Caco-2 (cell line): ENCODE measurements around the gene LPIN1. TPM values are rescaled to one million over a fixed set of nuclear protein-coding genes. Genes with fewer than 3 reads are reported as not detected.

ENCODE experiments used
- BruUV-seq: library from RNA; stranded (reverse); fragments of 400-500 nt; replicated peaks from 2 replicates; lab custom pipeline; 2021; lab: Mats Ljungman, UMichigan
- CTCF ChIA-PET: fragments of 300-600 bp; sonication (Branson Sonifier 250); formaldehyde crosslinking; loops from one replicate; lab custom pipeline; 2022; ENCODE audit warnings: antibody characterized with exemption; lab: Charles Lee
- POLR2A ChIA-PET: fragments of 300-600 bp; sonication (Branson Sonifier 250); formaldehyde crosslinking; loops from one replicate; lab custom pipeline; 2022; ENCODE audit warnings: antibody characterized with exemption; lab: Charles Lee
- DNase-seq, 2 experiments: peaks; one replicate each; pipeline versions ENCODE4 v3.0.0 to v3.0.0-alpha.2; 2020 to 2022
- H3K27me3 ChIP-seq: replicated peaks from 2 replicates; pipeline ENCODE4 v1.6.0; 2011; ENCODE audit warnings: low read length; ENCODE audit not compliant: control insufficient read depth, insufficient read depth
- H3K36me3 ChIP-seq: 2 replicates; pipeline ENCODE4 v1.5.1; 2011; ENCODE audit warnings: low read length; ENCODE audit not compliant: control insufficient read depth, insufficient read depth
- H3K4me1 ChIP-seq: fragments of 250-450 bp; sonication (Bioruptor Pico); 2 replicates; pipeline ENCODE4 v1.5.1; 2020; ENCODE audit warnings: mild to moderate bottlenecking
- H3K4me3 ChIP-seq: 2 replicates; pipeline ENCODE4 v1.5.1; 2011; ENCODE audit warnings: low read depth, mild to moderate bottlenecking, control low read depth, low read length
- H3K9me3 ChIP-seq: fragments of 250-450 bp; sonication (Bioruptor Pico); 2 replicates; pipeline ENCODE4 v1.5.1; 2020; ENCODE audit warnings: mild to moderate bottlenecking, moderate library complexity
- H3K27ac Mint-ChIP-seq: one replicate; pipeline ENCODE4 v1.8.0; 2022; ENCODE audit warnings: mixed read lengths; ENCODE audit not compliant: unreplicated experiment
- H3K27me3 Mint-ChIP-seq: one replicate; pipeline ENCODE4 v1.8.0; 2022; ENCODE audit warnings: mixed read lengths; ENCODE audit not compliant: insufficient read depth, unreplicated experiment
- H3K36me3 Mint-ChIP-seq: one replicate; pipeline ENCODE4 v1.8.0; 2022; ENCODE audit warnings: mild to moderate bottlenecking, mixed read lengths; ENCODE audit not compliant: insufficient read depth, unreplicated experiment
- H3K4me1 Mint-ChIP-seq: one replicate; pipeline ENCODE4 v1.8.0; 2022; ENCODE audit warnings: low read depth, mixed read lengths; ENCODE audit not compliant: unreplicated experiment
- H3K4me3 Mint-ChIP-seq: one replicate; pipeline ENCODE4 v1.8.0; 2022; ENCODE audit warnings: mild to moderate bottlenecking, moderate library complexity, mixed read lengths; ENCODE audit not compliant: unreplicated experiment
- H3K9me3 Mint-ChIP-seq: one replicate; pipeline ENCODE4 v1.8.0; 2022; ENCODE audit warnings: mixed read lengths; ENCODE audit not compliant: unreplicated experiment
- intact Hi-C: fragments of 100-400 bp; cut with micrococcal nuclease; formaldehyde crosslinking; loops from one replicate; pipeline ENCODE4 v1.10.0; 2022; ENCODE audit not compliant: unreplicated experiment
- total RNA-seq: library from RNA; stranded (reverse); gene quantifications from 2 replicates; pipeline ENCODE4 v1.2.3, GENCODE V29; 2022
- TF ChIP-seq, protein P1 (sequence below), 2 experiments: fragments of 200-600 bp in 1 of 2; IDR thresholded peaks; 1 replicate in 1 of 2; 2 replicates in 1 of 2; pipeline versions ENCODE4 v1.5.1 to v1.8.0; 2011 to 2022; ENCODE audit warnings: antibody characterized with exemption in 1 of 2, control low read depth in 1 of 2, inconsistent platforms in 1 of 2, low read depth in 1 of 2, low read length in 1 of 2, mild to moderate bottlenecking in 1 of 2, moderate library complexity in 1 of 2; ENCODE audit not compliant: insufficient read depth in 1 of 2, severe bottlenecking in 1 of 2, unreplicated experiment in 1 of 2

The LPIN1 gene
- total RNA-seq, 1 experiment from 2014 or later, result 12.5 TPM

GRCh38 chr2:11722292-11723060 lies 24.0 kb upstream of the LPIN1 start:
- POLR2A ChIA-PET, result interaction anchor here (0.5 kb wide), 1 partner anchor 24 kb away, joined by 3 read pairs; the partner anchor contains the start of gene LPIN1
- CTCF ChIA-PET, result interaction anchor here (1.0 kb wide), 1 partner anchor 16 kb away, joined by 3 read pairs; no protein-coding TSS in a partner anchor
- no peaks in the 10 kb centered on the region for H3K36me3 Mint-ChIP-seq
- no TSS peak for BruUV-seq
- peaks cover 18% of the 10 kb centered on the region for H3K27me3 Mint-ChIP-seq
- Histone ChIP-seq H3K4me3 (no peak overlapping the region), H3K4me1 (peaks cover 4% of the 10 kb centered on the region; the same call in 1 of the 2 replicates), H3K9me3 (no peaks in the 10 kb centered on the region), H3K27me3 (no peaks in the 10 kb centered on the region; the same call in 1 of the 2 replicates), H3K36me3 (no peaks in the 10 kb centered on the region)
- H3K27ac Mint-ChIP-seq, result no peak overlapping the region
- H3K4me1 Mint-ChIP-seq, result no peaks in the 10 kb centered on the region
- intact Hi-C loops, result no loop called here
- H3K4me3 Mint-ChIP-seq, result no peak overlapping the region
- TF ChIP-seq, protein P1, sequence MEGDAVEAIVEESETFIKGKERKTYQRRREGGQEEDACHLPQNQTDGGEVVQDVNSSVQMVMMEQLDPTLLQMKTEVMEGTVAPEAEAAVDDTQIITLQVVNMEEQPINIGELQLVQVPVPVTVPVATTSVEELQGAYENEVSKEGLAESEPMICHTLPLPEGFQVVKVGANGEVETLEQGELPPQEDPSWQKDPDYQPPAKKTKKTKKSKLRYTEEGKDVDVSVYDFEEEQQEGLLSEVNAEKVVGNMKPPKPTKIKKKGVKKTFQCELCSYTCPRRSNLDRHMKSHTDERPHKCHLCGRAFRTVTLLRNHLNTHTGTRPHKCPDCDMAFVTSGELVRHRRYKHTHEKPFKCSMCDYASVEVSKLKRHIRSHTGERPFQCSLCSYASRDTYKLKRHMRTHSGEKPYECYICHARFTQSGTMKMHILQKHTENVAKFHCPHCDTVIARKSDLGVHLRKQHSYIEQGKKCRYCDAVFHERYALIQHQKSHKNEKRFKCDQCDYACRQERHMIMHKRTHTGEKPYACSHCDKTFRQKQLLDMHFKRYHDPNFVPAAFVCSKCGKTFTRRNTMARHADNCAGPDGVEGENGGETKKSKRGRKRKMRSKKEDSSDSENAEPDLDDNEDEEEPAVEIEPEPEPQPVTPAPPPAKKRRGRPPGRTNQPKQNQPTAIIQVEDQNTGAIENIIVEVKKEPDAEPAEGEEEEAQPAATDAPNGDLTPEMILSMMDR (IDR thresholded peaks at IDR 0.05; ENCODE audit: insufficient read depth in 1 of 2, low read depth in 1 of 2, low read length in 1 of 2, severe bottlenecking in 1 of 2, unreplicated experiment in 1 of 2), result no peak
- DNase-seq, result no peak
- H3K9me3 Mint-ChIP-seq, result no peaks in the 10 kb centered on the region

- BruUV-seq, result no TSS peak
- Mint-ChIP-seq H3K9me3 (no peaks in the 10 kb centered on the region), H3K27me3 (peaks cover 19% of the 10 kb centered on the region), H3K36me3 (no peaks in the 10 kb centered on the region), H3K4me3 (no peak overlapping the region), H3K4me1 (no peaks in the 10 kb centered on the region), H3K27ac (no peak overlapping the region)
- ChIA-PET POLR2A (no interaction called here), CTCF (no interaction called here)
- H3K9me3 ChIP-seq, result no peaks in the 10 kb centered on the region
- no peak for DNase-seq
- H3K27me3 ChIP-seq, result no peaks in the 10 kb centered on the region; the same call in 1 of the 2 replicates
- H3K4me3 ChIP-seq, result no peak overlapping the region
- H3K36me3 ChIP-seq, result no peaks in the 10 kb centered on the region
- intact Hi-C loops, result no loop called here
- TF ChIP-seq, protein P1 (IDR thresholded peaks at IDR 0.05; ENCODE audit: insufficient read depth in 1 of 2, low read depth in 1 of 2, low read length in 1 of 2, severe bottlenecking in 1 of 2, unreplicated experiment in 1 of 2), result no peak
- peaks cover 4% of the 10 kb centered on the region; the same call in 1 of the 2 replicates for H3K4me1 ChIP-seq
These were observed 23.4 kb upstream of the LPIN1 start for GRCh38 chr2:11723061-11723371.

DNA sequence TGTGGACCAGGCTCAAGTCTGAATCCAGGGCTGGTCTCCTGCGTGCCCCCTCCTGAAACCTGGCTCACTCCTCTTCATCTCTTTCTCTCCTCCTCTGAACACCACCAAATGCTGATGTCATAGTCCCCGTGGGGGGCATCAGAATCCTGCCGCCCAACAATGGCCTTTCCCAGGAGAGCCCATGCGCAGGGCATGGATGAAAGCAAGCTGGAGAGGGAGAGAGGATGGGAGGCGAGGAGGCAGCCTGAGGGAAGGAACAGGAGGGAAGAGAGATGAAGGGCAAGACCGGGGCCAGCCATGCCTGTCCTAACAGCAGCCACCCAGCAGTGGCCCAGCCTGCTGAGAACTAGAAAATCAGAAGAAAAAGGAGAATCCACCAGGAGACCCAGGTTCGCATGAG lies 22.3 kb upstream of the LPIN1 start:
- ChIA-PET POLR2A (no interaction called here), CTCF (no interaction called here)
- H3K4me3 Mint-ChIP-seq, result no peak overlapping the region
- no peaks in the 10 kb centered on the region for H3K4me1 Mint-ChIP-seq
- peaks cover 19% of the 10 kb centered on the region for H3K27me3 Mint-ChIP-seq
- no TSS peak for BruUV-seq
- Histone ChIP-seq H3K27me3 (no peaks in the 10 kb centered on the region; the same call in 1 of the 2 replicates), H3K36me3 (no peaks in the 10 kb centered on the region), H3K9me3 (no peaks in the 10 kb centered on the region), H3K4me3 (no peak overlapping the region), H3K4me1 (no peaks in the 10 kb centered on the region)
- intact Hi-C loops, result no loop called here
- DNase-seq, result no peak
- no peaks in the 10 kb centered on the region for H3K36me3 Mint-ChIP-seq
- no peaks in the 10 kb centered on the region for H3K9me3 Mint-ChIP-seq
- TF ChIP-seq, protein P1 (IDR thresholded peaks at IDR 0.05; ENCODE audit: insufficient read depth in 1 of 2, low read depth in 1 of 2, low read length in 1 of 2, severe bottlenecking in 1 of 2, unreplicated experiment in 1 of 2), result no peak
- H3K27ac Mint-ChIP-seq, result no peak overlapping the region
